ENCODE results near the gene TOP2B. TPM values are rescaled to one million over a fixed set of nuclear protein-coding genes. Genes with fewer than 3 reads are reported as not detected.

TOP2B gene
- total and polyA plus RNA-seq, 9 of the 15 experiments (the other 6 are each of a cell fraction or from before 2014, with no cell fraction given): 45.3 to 186 (median 134) TPM

DNA sequence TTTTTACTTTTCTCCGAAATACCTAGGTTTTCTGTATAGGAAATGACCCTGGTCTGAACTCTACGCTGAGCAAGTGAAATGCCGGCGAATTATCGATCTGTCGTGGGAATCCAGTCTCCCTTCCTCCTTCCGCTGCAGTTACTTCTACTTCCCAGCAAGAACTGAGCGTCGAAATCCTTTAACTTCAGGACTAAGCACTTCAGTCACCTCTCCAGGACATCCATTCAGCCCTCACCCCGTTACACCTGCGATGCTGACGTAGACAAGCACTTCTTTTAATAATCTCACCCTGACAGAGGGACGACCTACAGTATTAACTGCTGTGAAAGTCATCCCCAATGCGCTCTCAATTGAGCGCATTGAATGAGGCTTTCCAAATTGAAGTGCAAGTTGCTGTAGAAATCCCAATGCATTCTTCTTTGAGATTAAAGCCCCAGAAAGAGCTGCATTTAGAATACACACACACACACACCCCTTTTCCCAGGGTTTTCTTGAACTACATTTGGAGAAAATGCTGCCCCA, 1.3 kb downstream of the TOP2B start (continued):
- TF ChIP-seq, protein P1, sequence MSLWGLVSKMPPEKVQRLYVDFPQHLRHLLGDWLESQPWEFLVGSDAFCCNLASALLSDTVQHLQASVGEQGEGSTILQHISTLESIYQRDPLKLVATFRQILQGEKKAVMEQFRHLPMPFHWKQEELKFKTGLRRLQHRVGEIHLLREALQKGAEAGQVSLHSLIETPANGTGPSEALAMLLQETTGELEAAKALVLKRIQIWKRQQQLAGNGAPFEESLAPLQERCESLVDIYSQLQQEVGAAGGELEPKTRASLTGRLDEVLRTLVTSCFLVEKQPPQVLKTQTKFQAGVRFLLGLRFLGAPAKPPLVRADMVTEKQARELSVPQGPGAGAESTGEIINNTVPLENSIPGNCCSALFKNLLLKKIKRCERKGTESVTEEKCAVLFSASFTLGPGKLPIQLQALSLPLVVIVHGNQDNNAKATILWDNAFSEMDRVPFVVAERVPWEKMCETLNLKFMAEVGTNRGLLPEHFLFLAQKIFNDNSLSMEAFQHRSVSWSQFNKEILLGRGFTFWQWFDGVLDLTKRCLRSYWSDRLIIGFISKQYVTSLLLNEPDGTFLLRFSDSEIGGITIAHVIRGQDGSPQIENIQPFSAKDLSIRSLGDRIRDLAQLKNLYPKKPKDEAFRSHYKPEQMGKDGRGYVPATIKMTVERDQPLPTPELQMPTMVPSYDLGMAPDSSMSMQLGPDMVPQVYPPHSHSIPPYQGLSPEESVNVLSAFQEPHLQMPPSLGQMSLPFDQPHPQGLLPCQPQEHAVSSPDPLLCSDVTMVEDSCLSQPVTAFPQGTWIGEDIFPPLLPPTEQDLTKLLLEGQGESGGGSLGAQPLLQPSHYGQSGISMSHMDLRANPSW (CRISPR knock-in tag; IDR thresholded peaks at IDR 0.05): no peak; the same call in 1 of the 2 replicates
- no peak for TF ChIP-seq POU5F1 (IDR thresholded peaks at IDR 0.05; ENCODE audit: borderline replicate concordance, low read depth, low read length, partially characterized antibody)

DNA sequence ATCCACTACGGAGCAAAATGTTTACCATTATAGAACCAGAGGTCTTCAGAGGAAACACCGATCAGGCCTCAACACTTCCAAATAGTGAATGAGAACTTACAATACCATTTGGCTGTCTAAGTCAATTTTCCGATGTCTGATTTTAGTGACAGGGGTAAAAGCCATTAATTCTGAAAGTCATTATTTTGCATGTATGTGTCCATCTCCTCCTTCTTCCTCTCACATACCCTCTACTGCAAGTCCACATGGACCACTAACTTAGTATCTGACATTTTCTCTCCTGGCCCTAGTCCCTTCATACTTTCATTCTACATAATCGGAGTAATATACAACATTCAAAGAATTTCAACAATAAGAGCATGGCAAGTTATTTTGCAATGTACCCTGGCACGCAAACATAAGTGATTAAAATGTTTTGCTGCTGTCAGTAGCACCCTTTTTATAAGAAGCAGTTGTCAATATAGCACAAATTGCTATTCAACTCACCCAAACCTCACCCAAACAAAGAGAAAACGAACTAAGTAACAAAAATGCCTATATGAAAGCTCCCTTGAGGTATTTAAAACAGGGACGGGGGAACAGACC, 1.9 kb downstream of the TOP2B start:
- no peak for ATAC-seq
- peaks cover 9 to 20% of the 10 kb centered on the region in 2 experiments for H3K4me1 ChIP-seq (replicated peaks in 1 of 2; ENCODE audit: control insufficient read depth in 2 of 2, insufficient read depth in 2 of 2, low read length in 2 of 2)
- POLR2A ChIA-PET: interaction anchor here (1.2 kb wide), 1 partner anchor 127 kb away, joined by 4 read pairs; the partner anchor contains the start of gene OXSM
- TF ChIP-seq, protein P2, sequence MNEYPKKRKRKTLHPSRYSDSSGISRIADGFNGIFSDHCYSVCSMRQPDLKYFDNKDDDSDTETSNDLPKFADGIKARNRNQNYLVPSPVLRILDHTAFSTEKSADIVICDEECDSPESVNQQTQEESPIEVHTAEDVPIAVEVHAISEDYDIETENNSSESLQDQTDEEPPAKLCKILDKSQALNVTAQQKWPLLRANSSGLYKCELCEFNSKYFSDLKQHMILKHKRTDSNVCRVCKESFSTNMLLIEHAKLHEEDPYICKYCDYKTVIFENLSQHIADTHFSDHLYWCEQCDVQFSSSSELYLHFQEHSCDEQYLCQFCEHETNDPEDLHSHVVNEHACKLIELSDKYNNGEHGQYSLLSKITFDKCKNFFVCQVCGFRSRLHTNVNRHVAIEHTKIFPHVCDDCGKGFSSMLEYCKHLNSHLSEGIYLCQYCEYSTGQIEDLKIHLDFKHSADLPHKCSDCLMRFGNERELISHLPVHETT (CRISPR knock-in tag; conservative IDR thresholded peaks at IDR 0.05 in 1 of 2, IDR thresholded peaks at IDR 0.05 in 1 of 2): 0 out of 4 replicates have a peak, but pooled peaks of 1 of the 2 experiments have one; percentile 27

More for the DNA sequence above, 1.9 kb downstream of the TOP2B start:
- DNase-seq (ENCODE audit: extremely low read depth in 1 of 4, low spot score in 3 of 4) (no peak), FAIRE-seq (no peak)
- no peaks in the 10 kb centered on the region for H3K27me3 ChIP-seq (ENCODE audit: control insufficient read depth in 2 of 2, insufficient read depth in 2 of 2, low read length in 2 of 2)
- peaks cover 25% of the 10 kb centered on the region; the same call in 1 of the 2 replicates for H4K20me1 ChIP-seq (replicated peaks; ENCODE audit: control insufficient read depth, insufficient read depth, low read length)
- H2AFZ ChIP-seq (ENCODE audit: low read depth, low read length): peak overlapping the region; percentile 93; the same call in 1 of the 2 replicates
- H3K79me2 ChIP-seq (ENCODE audit: control insufficient read depth, insufficient read depth, low read length): peaks cover 68% of the 10 kb centered on the region
- H3K36me3 ChIP-seq (ENCODE audit: control insufficient read depth, insufficient read depth, low read length): peaks cover 4% of the 10 kb centered on the region; the same call in 2 of the 3 replicates
- H3K27ac ChIP-seq (ENCODE audit: extremely low read depth, low read depth, low read length): peak overlapping the region; percentile 93
- peak overlapping the region; percentile 96 for H3K4me2 ChIP-seq (ENCODE audit: insufficient read depth, low read length)
- no peaks in the 10 kb centered on the region for H3K9me3 ChIP-seq (replicated peaks; ENCODE audit: control insufficient read depth, insufficient read depth, low read depth, low read length)
- H3K4me3 ChIP-seq: peak overlapping the region; percentile 75
- no peaks in the 10 kb centered on the region for H3K9me1 ChIP-seq (ENCODE audit: control insufficient read depth, insufficient read depth, low read length)
- H3K9ac ChIP-seq (ENCODE audit: insufficient read depth in 1 of 2, low read depth in 2 of 2, low read length in 2 of 2): peak overlapping the region; percentile 67 to 99
- CTCF ChIA-PET (ENCODE audit: low intra/inter-chr PET ratio): interaction anchor here (1.5 kb wide), 1 partner anchor 15 kb away, joined by 3 read pairs; no protein-coding TSS in a partner anchor
- WGBS (ENCODE audit: insufficient coverage, low coverage, missing lambda C conversion rate): 6% methylated on average over 7 of the region's 7 CpGs
- in situ Hi-C loops (cut with MboI): no loop called here
- BruUV-seq (replicated peaks): no TSS peak
- intact Hi-C loops (cut with micrococcal nuclease): loop anchor here (2.0 kb wide), 1 partner anchor 120 kb away; the partner anchor contains the start of gene NGLY1
